Measurements from ENCODE around the gene S1PR4. TPM values are rescaled to one million over a fixed set of nuclear protein-coding genes. Genes with fewer than 3 reads are reported as not detected.

S1PR4 gene
- total and polyA plus RNA-seq, 2 donors from 2014 or later: 0.67 to 5.1 TPM

GRCh38 chr19:3136684-3137055 lies 41.9 kb upstream of the S1PR4 start:
- H3K27ac ChIP-seq (ENCODE audit: low read depth in 2 of 2, low read length in 2 of 2): peak overlapping the region in 1 of 2 donors; percentile 63
- intact Hi-C loops (cut with DNase I): no loop called here
- DNase-seq (no peak), FAIRE-seq (no peak)
- peaks cover 0 to 4% (median 0%) of the 10 kb centered on the region in 3 donors for H3K9me3 ChIP-seq (ENCODE audit: control insufficient read depth in 2 of 3, insufficient read depth in 1 of 3, low read length in 3 of 3)
- no peaks in the 10 kb centered on the region for H3K27me3 ChIP-seq (ENCODE audit: control insufficient read depth, insufficient read depth, low read length)
- no peak overlapping the region for H3K4me3 ChIP-seq (ENCODE audit: low read length in 3 of 3)
- peaks cover 0 to 3% (median 3%) of the 10 kb centered on the region in 3 donors for H3K4me1 ChIP-seq (ENCODE audit: control insufficient read depth in 2 of 3, insufficient read depth in 2 of 3, low read depth in 1 of 3, low read length in 3 of 3)
- H3K36me3 ChIP-seq (ENCODE audit: control insufficient read depth in 2 of 3, insufficient read depth in 3 of 3, low read length in 3 of 3): no peaks in the 10 kb centered on the region
- peak overlapping the region in 1 of 3 donors; percentile 34 for H3K9ac ChIP-seq (ENCODE audit: low read length in 3 of 3)
- no peak for TF ChIP-seq CTCF (IDR thresholded peaks at IDR 0.05; ENCODE audit: borderline replicate concordance, extremely low read depth, insufficient read depth)

DNA sequence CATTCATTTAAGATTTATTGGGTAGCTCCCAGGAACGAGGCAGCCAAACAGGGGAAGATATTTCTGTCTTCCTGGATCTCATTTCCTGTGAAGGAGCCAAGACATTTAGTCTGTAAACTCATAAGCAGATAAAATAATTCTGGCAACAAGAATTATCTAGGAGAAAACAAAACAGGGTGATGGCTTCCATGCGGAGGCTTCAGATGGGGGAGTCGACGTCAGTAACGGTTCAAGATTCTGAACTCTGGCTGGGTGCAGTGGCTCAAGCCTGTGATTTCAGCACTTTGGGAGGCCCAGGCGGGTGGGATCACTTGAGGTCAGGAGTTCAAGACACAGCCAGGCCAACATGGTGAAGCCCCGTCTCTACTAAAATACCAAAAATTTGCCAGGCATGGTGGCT lies 41.5 kb upstream of the S1PR4 start:
- H3K36me3 ChIP-seq (ENCODE audit: control insufficient read depth in 2 of 3, insufficient read depth in 3 of 3, low read length in 3 of 3): no peaks in the 10 kb centered on the region
- no peak for TF ChIP-seq CTCF (IDR thresholded peaks at IDR 0.05; ENCODE audit: borderline replicate concordance, extremely low read depth, insufficient read depth)
- peaks cover 0 to 4% (median 0%) of the 10 kb centered on the region in 3 donors for H3K9me3 ChIP-seq (ENCODE audit: control insufficient read depth in 2 of 3, insufficient read depth in 1 of 3, low read length in 3 of 3)
- peak overlapping the region in 1 of 3 donors; percentile 34 for H3K9ac ChIP-seq (ENCODE audit: low read length in 3 of 3)
- peak overlapping the region; percentile 63 to 74 for H3K27ac ChIP-seq (ENCODE audit: low read depth in 2 of 2, low read length in 2 of 2)
- intact Hi-C loops (cut with DNase I): no loop called here
- no peaks in the 10 kb centered on the region for H3K27me3 ChIP-seq (ENCODE audit: control insufficient read depth, insufficient read depth, low read length)
- FAIRE-seq (no peak), DNase-seq (peak in 1 of 5 donors; percentile 79)
- no peak overlapping the region for H3K4me3 ChIP-seq (ENCODE audit: low read length in 3 of 3)
- H3K4me1 ChIP-seq (ENCODE audit: control insufficient read depth in 2 of 3, insufficient read depth in 2 of 3, low read depth in 1 of 3, low read length in 3 of 3): peaks cover 0 to 7% (median 4%) of the 10 kb centered on the region in 3 donors

DNA sequence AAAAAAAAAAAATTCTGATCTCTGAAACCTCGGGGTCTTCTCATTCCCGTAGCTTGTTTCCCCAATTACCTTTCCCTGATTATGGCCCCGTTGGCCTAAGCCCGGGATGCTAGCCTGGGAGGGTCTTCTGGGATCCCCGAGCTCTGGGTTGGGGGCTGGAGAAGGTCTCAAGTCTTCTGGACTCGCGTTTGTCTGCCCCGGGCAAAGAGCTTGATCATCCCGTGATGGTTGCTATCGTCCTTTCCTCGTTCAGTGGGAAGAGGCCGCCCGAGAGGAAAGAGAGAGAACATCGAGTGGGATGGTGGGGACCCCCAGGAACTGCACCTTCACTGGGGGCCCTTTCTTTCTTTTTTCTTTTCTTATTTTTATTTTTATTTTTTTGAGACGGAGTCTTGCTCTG lies 40.3 kb upstream of the S1PR4 start:
- intact Hi-C loops (cut with DNase I): no loop called here
- Histone ChIP-seq H3K36me3 (ENCODE audit: control insufficient read depth in 2 of 3, insufficient read depth in 3 of 3, low read length in 3 of 3) (no peaks in the 10 kb centered on the region), H3K4me1 (ENCODE audit: control insufficient read depth in 2 of 3, insufficient read depth in 2 of 3, low read depth in 1 of 3, low read length in 3 of 3) (peaks cover 0 to 7% (median 4%) of the 10 kb centered on the region in 3 donors), H3K27ac (ENCODE audit: low read depth in 2 of 2, low read length in 2 of 2) (no peak overlapping the region), H3K9ac (ENCODE audit: low read length in 3 of 3) (no peak overlapping the region), H3K9me3 (ENCODE audit: control insufficient read depth in 2 of 3, insufficient read depth in 1 of 3, low read length in 3 of 3) (peaks cover 0 to 4% (median 0%) of the 10 kb centered on the region in 3 donors), H3K27me3 (ENCODE audit: control insufficient read depth, insufficient read depth, low read length) (no peaks in the 10 kb centered on the region), H3K4me3 (ENCODE audit: low read length in 3 of 3) (no peak overlapping the region)
- DNase-seq: no peak
- TF ChIP-seq CTCF (IDR thresholded peaks at IDR 0.05; ENCODE audit: borderline replicate concordance, extremely low read depth, insufficient read depth): no peak
- no peak for FAIRE-seq

- FAIRE-seq (no peak), DNase-seq (no peak)
- Histone ChIP-seq H3K4me1 (ENCODE audit: control insufficient read depth in 2 of 3, insufficient read depth in 2 of 3, low read depth in 1 of 3, low read length in 3 of 3) (peaks cover 0 to 7% (median 4%) of the 10 kb centered on the region in 3 donors), H3K9ac (ENCODE audit: low read length in 3 of 3) (no peak overlapping the region), H3K27me3 (ENCODE audit: control insufficient read depth, insufficient read depth, low read length) (no peaks in the 10 kb centered on the region), H3K9me3 (ENCODE audit: control insufficient read depth in 2 of 3, insufficient read depth in 1 of 3, low read length in 3 of 3) (peaks cover 0 to 4% (median 0%) of the 10 kb centered on the region in 3 donors), H3K36me3 (ENCODE audit: control insufficient read depth in 2 of 3, insufficient read depth in 3 of 3, low read length in 3 of 3) (no peaks in the 10 kb centered on the region), H3K4me3 (ENCODE audit: low read length in 3 of 3) (no peak overlapping the region), H3K27ac (ENCODE audit: low read depth in 2 of 2, low read length in 2 of 2) (no peak overlapping the region)
- intact Hi-C loops (cut with DNase I): no loop called here
- no peak for TF ChIP-seq CTCF (IDR thresholded peaks at IDR 0.05; ENCODE audit: borderline replicate concordance, extremely low read depth, insufficient read depth)
These were observed 37.9 kb upstream of the S1PR4 start for GRCh38 chr19:3140667-3141038.
